ENCODE results near the gene FAM240A. TPM values are rescaled to one million over a fixed set of nuclear protein-coding genes. Genes with fewer than 3 reads are reported as not detected.
"Not testable (repeated sequence)": the region's sequence is repeated elsewhere in the genome, so short reads cannot be mapped to it uniquely, and the experiment has no call there.

FAM240A gene
- 0.10 TPM for total RNA-seq

- peak; percentile 94 for DNase-seq
These were observed at the start of gene FAM240A for GRCh38 chr3:46612324-46612723. TSS of gene FAM240A (plus strand) at chr3:46612525. CDS start at chr3:46612684, 159 bp downstream.

- no peak for DNase-seq
These were observed 47.9 kb upstream of the FAM240A start for GRCh38 chr3:46564190-46565021.

GRCh38 chr3:46565077-46565476 is 47.2 kb upstream of the FAM240A start:
- no peak for DNase-seq

GRCh38 chr3:46565607-46566039 is 46.7 kb upstream of the FAM240A start:
- DNase-seq: peak; percentile 57

GRCh38 chr3:46566040-46566641 is 46.2 kb upstream of the FAM240A start, which contains the start of gene LRRC2:
TSS of gene LRRC2 (minus strand) at chr3:46566302. CDS start at chr3:46551591, 14,711 bp downstream.
- peak; percentile 80 for DNase-seq

GRCh38 chr3:46571684-46572083 is 40.6 kb upstream of the FAM240A start:
- DNase-seq: no peak

- no peak for DNase-seq
These were observed 38.6 kb upstream of the FAM240A start for GRCh38 chr3:46573701-46574100.

- DNase-seq: peak; percentile 30
These were observed 38.1 kb upstream of the FAM240A start for GRCh38 chr3:46574243-46574646.

- no peak for DNase-seq
These were observed 37.3 kb upstream of the FAM240A start for GRCh38 chr3:46574881-46575576.

- no peak for DNase-seq
These were observed 36.6 kb upstream of the FAM240A start for GRCh38 chr3:46575577-46576222.

GRCh38 chr3:46576386-46576785 is 35.9 kb upstream of the FAM240A start:
- no peak for DNase-seq

- DNase-seq: peak; percentile 32
These were observed 35.4 kb upstream of the FAM240A start for GRCh38 chr3:46576879-46577278.

GRCh38 chr3:46577580-46578249 is 34.6 kb upstream of the FAM240A start:
- DNase-seq: not testable (repeated sequence)

GRCh38 chr3:46578973-46579755 is 33.2 kb upstream of the FAM240A start:
- DNase-seq: no peak

GRCh38 chr3:46579756-46580286 is 32.5 kb upstream of the FAM240A start:
- no peak for DNase-seq

- DNase-seq: no peak
These were observed 31.6 kb upstream of the FAM240A start for GRCh38 chr3:46580675-46581074.

GRCh38 chr3:46584598-46585467 is 27.5 kb upstream of the FAM240A start:
- no peak for DNase-seq

GRCh38 chr3:46585799-46586693 is 26.3 kb upstream of the FAM240A start:
- DNase-seq: no peak

Data from tongue (tissue), 2 donors.